ENCODE data around the gene COL4A3. TPM values are rescaled to one million over a fixed set of nuclear protein-coding genes. Genes with fewer than 3 reads are reported as not detected.
A peak's percentile ranks its signal among the peaks of the same experiment; 100 is the strongest.

COL4A3 gene
- total RNA-seq, 4 donors from 2014 or later = 0.41 to 20.9 (median 5.1) TPM; not detected in 1

GRCh38 chr2:227324995-227325838, 160.8 kb downstream of the COL4A3 start, which contains the start of gene MFF:
Gene MFF, plus strand, starts transcription at chr2:227325251. Its CDS starts 5,415 bp downstream, at chr2:227330666.
- intact Hi-C loops (cut with DNase I; ENCODE audit: low total_unique reads) (no loop called here), in situ Hi-C loops (cut with MboI; ENCODE audit: low pct_ligation_motif_present in 1 of 4, low pct_unique_long_range_greater_than_20kb in 1 of 4, low sequenced_read_pairs in 3 of 4) (no loop called here)
- Histone ChIP-seq H3K4me1 (peaks cover 7 to 37% (median 14%) of the 10 kb centered on the region in 4 donors), H3K27ac (peak within 1 kb of the TSS; percentile 91 to 97 (median 94)), H3K9me3 (no peaks in the 10 kb centered on the region), H3K36me3 (no peaks in the 10 kb centered on the region), H3K27me3 (no peaks in the 10 kb centered on the region), H3K4me3 (peak within 1 kb of the TSS; percentile 93 to 99 (median 98))
- peak; percentile 95 for DNase-seq
- 0 to 1% methylated on average over 4 to 66 of the region's 67 CpGs for WGBS, 2 donors (ENCODE audit: low coverage in 1 of 2)
- TF ChIP-seq CTCF (IDR thresholded peaks at IDR 0.05) = peak in 1 of 5 experiments; percentile 12
- peak; percentile 84 for TF ChIP-seq POLR2A (IDR thresholded peaks at IDR 0.05)
- TF ChIP-seq EP300 (IDR thresholded peaks at IDR 0.05; ENCODE audit: low read depth) = no peak
- TF ChIP-seq POLR2AphosphoS5 (IDR thresholded peaks at IDR 0.05) = peak; percentile 87 to 94 (median 91)

- peaks cover 7 to 37% (median 14%) of the 10 kb centered on the region in 4 donors for H3K4me1 ChIP-seq
- DNase-seq = peak; percentile 53
- H3K27me3 ChIP-seq = no peaks in the 10 kb centered on the region
- WGBS, 2 donors (ENCODE audit: low coverage in 1 of 2) = 0 to 1% methylated on average over 7 to 13 of the region's 13 CpGs
- H3K36me3 ChIP-seq = peaks cover 0 to 2% (median 0%) of the 10 kb centered on the region in 4 donors
- in situ Hi-C loops (cut with MboI; ENCODE audit: low pct_ligation_motif_present in 1 of 4, low pct_unique_long_range_greater_than_20kb in 1 of 4, low sequenced_read_pairs in 3 of 4) (no loop called here), intact Hi-C loops (cut with DNase I; ENCODE audit: low total_unique reads) (no loop called here)
- peak overlapping the region; percentile 93 to 99 (median 98) for H3K4me3 ChIP-seq
- no peaks in the 10 kb centered on the region for H3K9me3 ChIP-seq
- peak overlapping the region; percentile 91 to 97 (median 94) for H3K27ac ChIP-seq
- TF ChIP-seq POLR2AphosphoS5 (IDR thresholded peaks at IDR 0.05) = no peak
- TF ChIP-seq POLR2A (IDR thresholded peaks at IDR 0.05) = no peak
- TF ChIP-seq CTCF (IDR thresholded peaks at IDR 0.05) = no peak
- TF ChIP-seq EP300 (IDR thresholded peaks at IDR 0.05; ENCODE audit: low read depth) = no peak
Measured at GRCh38 chr2:227325839-227326195, 161.4 kb downstream of the COL4A3 start.

- intact Hi-C loops (cut with DNase I; ENCODE audit: low total_unique reads) = no loop called here
- Histone ChIP-seq H3K27me3 (no peaks in the 10 kb centered on the region), H3K9me3 (no peaks in the 10 kb centered on the region), H3K4me1 (peaks cover 7 to 37% (median 14%) of the 10 kb centered on the region in 4 donors), H3K27ac (no peak overlapping the region), H3K36me3 (peaks cover 0 to 6% (median 3%) of the 10 kb centered on the region in 4 donors), H3K4me3 (peak overlapping the region in 1 of 4 donors; percentile 99)
- TF ChIP-seq POLR2A (IDR thresholded peaks at IDR 0.05) = no peak
- no peak for TF ChIP-seq POLR2AphosphoS5 (IDR thresholded peaks at IDR 0.05)
- TF ChIP-seq EP300 (IDR thresholded peaks at IDR 0.05; ENCODE audit: low read depth) = no peak
- no peak for TF ChIP-seq CTCF (IDR thresholded peaks at IDR 0.05)
- no peak for DNase-seq
- in situ Hi-C loops (cut with MboI; ENCODE audit: low pct_ligation_motif_present in 1 of 4, low pct_unique_long_range_greater_than_20kb in 1 of 4, low sequenced_read_pairs in 3 of 4) = no loop called here
- 89 to 93% methylated on average over 6 of the region's 6 CpGs for WGBS, 2 donors (ENCODE audit: low coverage in 1 of 2)
Measured at GRCh38 chr2:227326783-227327182, 162.4 kb downstream of the COL4A3 start.

GRCh38 chr2:227335713-227336112, 171.3 kb downstream of the COL4A3 start:
- H3K4me3 ChIP-seq = no peak overlapping the region
- H3K36me3 ChIP-seq = peaks cover 0 to 33% (median 9%) of the 10 kb centered on the region in 4 donors
- no peaks in the 10 kb centered on the region for H3K9me3 ChIP-seq
- no peaks in the 10 kb centered on the region for H3K27me3 ChIP-seq
- in situ Hi-C loops (cut with MboI; ENCODE audit: low pct_ligation_motif_present in 1 of 4, low pct_unique_long_range_greater_than_20kb in 1 of 4, low sequenced_read_pairs in 3 of 4) (no loop called here), intact Hi-C loops (cut with DNase I; ENCODE audit: low total_unique reads) (no loop called here)
- WGBS, 2 donors (ENCODE audit: low coverage in 1 of 2) = 80 to 97% methylated on average over 1 of the region's 1 CpG
- no peaks in the 10 kb centered on the region for H3K4me1 ChIP-seq
- H3K27ac ChIP-seq = no peak overlapping the region
- DNase-seq = no peak
- TF ChIP-seq CTCF (IDR thresholded peaks at IDR 0.05) (no peak), POLR2AphosphoS5 (IDR thresholded peaks at IDR 0.05) (no peak), EP300 (IDR thresholded peaks at IDR 0.05; ENCODE audit: low read depth) (no peak), POLR2A (IDR thresholded peaks at IDR 0.05) (no peak)
